ENCODE results near the gene GPR183. TPM values are rescaled to one million over a fixed set of nuclear protein-coding genes. Genes with fewer than 3 reads are reported as not detected.
A peak's percentile ranks its signal among the peaks of the same experiment; 100 is the strongest.

Gene GPR183, protein sequence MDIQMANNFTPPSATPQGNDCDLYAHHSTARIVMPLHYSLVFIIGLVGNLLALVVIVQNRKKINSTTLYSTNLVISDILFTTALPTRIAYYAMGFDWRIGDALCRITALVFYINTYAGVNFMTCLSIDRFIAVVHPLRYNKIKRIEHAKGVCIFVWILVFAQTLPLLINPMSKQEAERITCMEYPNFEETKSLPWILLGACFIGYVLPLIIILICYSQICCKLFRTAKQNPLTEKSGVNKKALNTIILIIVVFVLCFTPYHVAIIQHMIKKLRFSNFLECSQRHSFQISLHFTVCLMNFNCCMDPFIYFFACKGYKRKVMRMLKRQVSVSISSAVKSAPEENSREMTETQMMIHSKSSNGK
- 1 to 10 TPM in 10 of 12 donors, not detected in 2; 1.5 to 6.4 (median 2.7) TPM for polyA plus RNA-seq (ENCODE audit: insufficient read length in 12 of 12)
- long read RNA-seq, donor 1, partial matches to known transcripts, result 164 of 180 reads
- long read RNA-seq, donor 1, other reads (novel, unspliced or antisense), result 13 of 180 reads
- long read RNA-seq, donor 2, partial matches to known transcripts, result 0 of 1 reads
- long read RNA-seq, donor 2, other reads (novel, unspliced or antisense), result 0 of 1 reads
- long read RNA-seq, donor 3, partial matches to known transcripts, result 0 of 2 reads
- long read RNA-seq, donor 3, other reads (novel, unspliced or antisense), result 0 of 2 reads
- long read RNA-seq, donor 4, partial matches to known transcripts, result 0 of 1 reads
- long read RNA-seq, donor 4, other reads (novel, unspliced or antisense), result 0 of 1 reads
- long read RNA-seq, donor 5, partial matches to known transcripts, result 0 of 1 reads
- long read RNA-seq, donor 5, other reads (novel, unspliced or antisense), result 0 of 1 reads
- long read RNA-seq, donor 6, result 0 reads
- long read RNA-seq, donor 7, result 0 reads
- long read RNA-seq, donor 8, partial matches to known transcripts, result 8 of 10 reads
- long read RNA-seq, donor 8, other reads (novel, unspliced or antisense), result 0 of 10 reads
- long read RNA-seq, donor 9, result 0 reads
- long read RNA-seq, donor 10, result 0 reads
- long read RNA-seq, donor 11, result 0 reads

DNA sequence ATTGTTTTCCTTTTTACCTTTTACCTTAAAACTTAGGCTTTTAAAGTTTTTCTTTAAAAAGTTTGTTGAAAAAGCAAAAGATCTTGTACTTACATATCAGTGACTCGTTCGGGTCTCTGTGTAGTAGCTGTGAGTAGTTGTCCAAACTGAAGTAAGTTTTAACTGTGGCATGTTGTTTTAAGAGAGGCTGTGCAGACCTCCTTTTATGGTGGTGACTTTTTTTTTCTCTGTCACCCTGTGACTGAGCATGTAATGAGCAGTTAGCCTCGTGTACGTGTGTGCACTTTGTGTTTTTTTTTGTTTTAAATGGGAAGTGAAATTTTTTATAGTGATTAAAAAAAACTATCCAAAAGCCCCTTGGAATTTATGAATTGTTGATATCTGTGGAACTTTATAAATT is at the start of gene GPR183:
TSS of gene GPR183 (minus strand) at position 153 of the 400 bp plus-strand sequence. CDS start 11,254 bp downstream, outside the sequence.
- no peak for DNase-seq

DNA sequence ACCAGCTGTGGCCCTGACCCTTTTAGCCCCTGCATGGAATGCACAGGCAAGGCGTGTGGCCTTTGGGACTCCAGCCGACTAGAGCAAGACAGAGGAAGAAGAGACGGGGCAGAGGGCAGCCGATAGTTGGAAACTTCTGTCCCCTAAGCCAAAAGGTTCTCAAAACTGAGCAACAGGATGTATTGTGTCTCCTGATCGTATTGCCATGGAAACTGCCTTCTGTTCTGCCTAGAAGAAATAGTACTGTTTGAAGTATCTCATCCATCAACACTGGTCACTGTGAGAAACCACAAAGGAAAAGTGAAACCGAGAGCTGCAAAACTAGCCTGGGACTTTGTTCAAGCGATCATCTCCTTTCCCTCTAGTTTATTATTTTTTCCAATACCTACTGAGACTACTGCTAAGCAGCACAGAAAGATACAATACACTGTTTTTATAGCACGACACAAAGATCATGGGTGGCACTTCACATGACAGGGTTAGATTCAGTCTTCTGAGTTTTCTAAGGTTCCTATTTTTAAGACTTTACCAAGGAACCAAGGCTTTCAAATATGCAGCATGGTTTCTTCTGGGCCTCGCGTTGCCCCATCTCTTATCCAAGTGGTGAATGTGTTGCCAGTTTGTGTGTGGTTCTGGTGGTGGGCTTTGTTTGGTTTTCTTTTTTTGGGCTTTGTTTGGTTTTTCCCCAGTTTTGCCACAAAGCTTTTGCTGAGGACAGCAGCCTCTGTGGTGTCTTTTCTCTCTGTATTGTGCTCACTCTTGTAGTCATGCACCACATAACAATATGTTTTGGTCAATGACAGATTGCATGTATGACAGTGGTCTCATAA is 49.3 kb upstream of the GPR183 start:
- peak; percentile 37 for DNase-seq

DNA sequence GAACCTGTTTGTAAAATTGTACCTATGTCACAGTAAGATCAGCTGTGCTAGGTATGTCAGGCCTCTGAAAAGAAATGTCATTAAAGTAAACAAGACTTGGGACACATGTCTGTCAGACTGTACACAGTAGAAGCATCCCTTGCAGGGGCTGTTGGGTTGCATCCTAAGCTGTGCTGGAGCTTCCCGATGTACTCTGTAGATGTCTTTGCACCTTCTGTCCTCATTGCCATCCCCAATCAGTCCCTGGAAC is 48.7 kb upstream of the GPR183 start:
- no peak for DNase-seq

DNA sequence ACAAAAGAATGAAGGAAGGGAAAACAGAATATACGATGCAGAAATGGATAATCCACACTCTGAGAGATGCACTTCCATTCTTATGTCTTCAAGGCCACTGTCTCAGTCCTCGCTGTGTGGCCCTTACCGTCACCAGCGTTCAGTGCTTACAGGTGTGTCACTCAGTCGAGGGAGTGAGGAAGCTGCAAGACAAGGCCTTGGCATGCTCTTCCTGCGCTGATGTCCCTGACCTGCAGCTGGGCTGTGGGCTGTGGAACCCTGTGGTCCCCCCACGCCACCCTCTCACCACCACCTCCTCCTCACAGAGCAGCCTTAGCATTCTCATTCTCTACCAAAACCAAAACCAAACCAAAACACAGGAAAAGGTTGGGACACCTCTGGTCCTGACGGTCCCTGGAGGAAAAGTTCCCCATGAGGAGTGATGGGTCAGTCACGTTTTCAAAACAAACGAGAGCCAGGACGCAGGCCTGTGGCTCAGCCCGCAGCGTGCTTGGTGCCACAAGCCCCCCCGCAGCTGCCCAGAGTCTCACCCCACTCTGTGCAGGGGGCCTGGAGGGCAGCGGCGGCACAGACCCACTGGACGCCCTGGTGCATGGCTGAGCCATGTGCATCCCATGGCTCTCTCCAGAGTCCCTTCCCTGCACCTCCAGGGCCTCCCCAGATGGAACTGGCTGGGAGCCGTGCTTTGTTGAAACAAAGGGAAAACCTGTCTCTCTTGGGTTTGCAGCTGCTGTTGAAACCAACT is 48.2 kb upstream of the GPR183 start:
- DNase-seq, result no peak

DNA sequence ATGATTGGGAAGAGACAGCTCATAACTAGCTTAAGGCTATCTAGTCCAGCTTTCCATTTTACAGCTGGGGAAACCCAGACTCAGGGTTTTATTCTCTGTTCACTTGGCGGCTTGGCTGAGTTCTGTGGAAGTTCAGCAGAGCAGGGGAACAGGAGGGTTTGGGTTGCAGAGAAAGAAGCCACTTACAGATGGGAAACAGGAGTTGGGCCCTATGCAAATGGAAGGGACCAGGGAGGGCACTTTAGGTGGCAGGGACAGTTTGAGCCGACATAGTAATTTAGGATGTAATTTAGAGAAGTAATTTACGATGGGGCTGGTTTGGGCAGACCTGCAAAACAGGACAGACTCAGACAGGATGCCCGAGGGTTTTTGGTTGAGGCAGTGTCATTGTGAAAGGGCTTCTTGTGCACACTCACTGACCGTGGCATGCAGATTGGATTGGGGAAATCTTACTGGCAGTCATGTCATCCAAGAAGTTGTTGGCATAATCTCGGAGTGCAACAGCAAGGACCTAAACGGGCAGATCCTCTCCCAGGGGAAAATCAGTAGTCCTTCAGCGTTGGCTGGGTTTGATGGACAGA is 47.3 kb upstream of the GPR183 start:
- no peak for DNase-seq

DNA sequence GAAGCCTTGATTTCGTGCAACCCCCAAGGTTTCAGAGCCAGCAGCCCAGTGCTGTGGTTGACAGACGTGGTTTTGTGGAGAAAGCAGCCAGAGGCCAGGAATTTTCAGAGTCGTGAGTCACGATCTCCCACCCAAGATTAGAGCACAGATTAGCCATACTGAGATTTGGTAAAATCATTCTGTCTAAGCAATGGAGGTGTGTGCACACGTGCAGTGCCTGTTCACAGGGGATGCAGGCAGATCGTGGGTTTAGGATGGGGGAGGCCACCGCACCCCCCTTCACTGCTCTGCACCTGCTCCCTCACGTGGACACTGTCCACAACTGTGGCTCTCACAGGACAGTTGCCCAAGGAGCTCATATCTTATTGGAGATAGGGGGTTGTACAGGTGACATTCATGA is 46.6 kb upstream of the GPR183 start:
- DNase-seq, result no peak

DNA sequence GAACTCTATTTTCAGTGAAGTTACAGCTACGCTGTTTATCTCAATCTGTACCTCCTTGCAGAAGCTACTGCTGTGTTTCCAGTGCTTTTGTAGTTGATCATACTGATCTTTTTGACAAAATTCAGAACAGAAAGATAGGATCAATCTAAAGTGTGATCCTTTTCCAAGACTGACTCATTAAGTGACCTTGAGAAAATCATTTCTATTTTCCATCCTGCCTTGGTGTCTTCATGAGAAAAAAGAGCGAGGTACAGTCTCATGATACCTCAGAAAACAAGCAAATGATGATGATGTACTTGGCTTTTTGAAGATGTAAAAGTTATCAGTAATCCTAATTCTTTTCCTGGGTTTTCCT is 46.0 kb upstream of the GPR183 start:
- no peak for DNase-seq

DNA sequence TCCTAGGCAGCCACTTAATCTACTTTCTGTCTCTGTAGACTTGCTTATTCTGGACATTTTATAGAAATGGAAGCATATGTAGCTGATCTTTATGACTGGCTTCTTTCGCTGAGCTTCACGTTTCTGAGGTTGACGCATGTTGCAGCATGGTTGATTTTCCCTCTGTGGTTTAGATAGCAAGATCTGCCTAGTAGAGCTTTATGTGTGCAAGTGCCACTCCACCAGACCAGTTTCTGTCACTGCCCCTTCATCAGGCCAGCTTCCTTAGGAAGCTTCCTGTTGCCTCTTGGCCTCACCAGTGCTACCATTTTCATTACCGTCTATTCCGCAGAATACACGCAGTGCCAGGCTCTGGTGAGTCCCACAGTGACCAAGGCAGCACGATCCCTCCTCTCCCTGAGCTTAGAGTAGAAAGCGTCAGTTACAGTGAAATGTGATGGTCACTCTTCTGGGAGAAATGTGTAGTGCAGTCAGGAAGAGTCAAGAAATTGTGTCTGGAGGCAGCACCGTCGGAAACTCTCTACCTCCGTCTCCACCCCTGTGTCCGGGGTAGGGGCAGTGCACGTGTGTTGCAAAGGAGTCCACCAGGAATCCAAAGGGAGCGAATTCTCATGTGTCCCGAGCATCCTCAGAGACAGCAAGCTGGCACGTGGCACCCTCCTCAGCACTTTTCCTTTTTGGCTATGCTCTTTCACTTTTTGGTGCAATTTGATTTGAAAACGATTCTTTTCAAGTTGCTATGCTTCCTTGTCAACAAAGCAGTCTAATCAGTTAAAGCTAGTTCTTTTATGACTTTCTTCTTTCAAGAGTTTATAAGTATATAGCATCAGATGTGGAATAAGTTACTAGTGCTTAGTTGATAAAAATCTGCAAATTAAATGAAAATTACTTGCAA is 45.4 kb upstream of the GPR183 start:
- no peak for DNase-seq

DNA sequence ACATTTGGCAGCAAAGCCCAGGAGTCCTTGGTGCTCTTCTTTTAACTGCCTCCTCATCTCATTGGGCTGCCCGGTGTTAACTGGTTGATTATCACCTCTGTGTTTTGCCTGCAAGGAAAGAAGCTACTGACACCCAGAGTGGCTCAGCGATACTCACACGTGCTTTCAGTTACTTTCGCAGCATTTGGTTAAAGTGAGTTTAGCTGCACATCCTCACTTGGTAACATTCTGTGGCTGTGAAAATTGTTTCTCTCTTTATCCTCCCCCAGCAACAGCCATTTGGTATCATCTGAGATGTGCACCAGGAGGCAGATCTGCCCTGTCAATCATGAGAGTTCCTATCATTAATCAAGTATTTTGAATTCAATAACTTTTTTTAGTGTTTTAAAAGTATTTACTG is 44.6 kb upstream of the GPR183 start:
- no peak for DNase-seq

DNA sequence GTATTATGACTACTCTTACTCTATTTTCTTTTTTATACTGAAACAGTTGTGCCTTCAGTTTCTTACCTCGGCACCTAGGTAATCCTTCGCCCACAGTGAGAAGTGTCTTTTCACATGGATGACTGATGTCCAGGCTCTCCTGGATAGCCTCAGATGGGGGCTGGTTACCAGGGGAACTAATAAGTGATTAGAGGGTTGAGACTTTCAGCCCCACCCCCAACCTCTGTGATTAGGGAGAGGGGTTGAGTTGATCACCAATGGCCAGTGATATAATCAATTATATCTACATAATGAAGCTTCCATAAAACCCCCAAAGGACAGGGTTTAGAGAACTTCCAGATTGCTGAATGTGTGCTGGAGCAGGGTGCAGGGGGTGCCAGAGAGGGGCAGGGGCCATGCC is 43.0 kb upstream of the GPR183 start:
- DNase-seq, result no peak

DNA sequence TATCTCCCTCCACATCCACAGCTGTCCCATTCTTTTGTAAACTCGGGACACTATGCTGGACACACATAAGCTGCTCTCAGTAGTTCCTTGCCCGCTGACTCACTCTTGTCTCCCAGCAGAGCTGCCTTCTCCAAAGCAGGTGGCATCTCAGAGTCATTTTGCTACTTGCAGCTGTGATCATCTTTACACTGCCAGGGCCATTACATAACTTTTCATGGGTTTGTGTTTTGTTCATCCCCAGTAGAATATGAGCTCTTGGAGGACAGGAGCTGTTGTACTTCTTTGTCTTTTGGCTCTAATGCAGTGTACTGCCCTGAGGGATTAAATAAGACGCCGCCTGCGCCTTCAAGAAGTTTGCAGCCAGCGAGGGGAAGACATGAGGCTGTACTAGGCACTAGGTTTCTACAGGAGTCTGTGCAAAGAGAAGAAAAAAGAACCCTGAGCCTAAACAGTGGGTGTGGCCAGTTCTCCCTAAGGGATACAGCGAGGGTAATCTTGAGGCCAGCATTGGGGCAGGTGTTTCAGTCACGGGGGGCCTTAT is 40.8 kb upstream of the GPR183 start:
- no peak for DNase-seq

DNA sequence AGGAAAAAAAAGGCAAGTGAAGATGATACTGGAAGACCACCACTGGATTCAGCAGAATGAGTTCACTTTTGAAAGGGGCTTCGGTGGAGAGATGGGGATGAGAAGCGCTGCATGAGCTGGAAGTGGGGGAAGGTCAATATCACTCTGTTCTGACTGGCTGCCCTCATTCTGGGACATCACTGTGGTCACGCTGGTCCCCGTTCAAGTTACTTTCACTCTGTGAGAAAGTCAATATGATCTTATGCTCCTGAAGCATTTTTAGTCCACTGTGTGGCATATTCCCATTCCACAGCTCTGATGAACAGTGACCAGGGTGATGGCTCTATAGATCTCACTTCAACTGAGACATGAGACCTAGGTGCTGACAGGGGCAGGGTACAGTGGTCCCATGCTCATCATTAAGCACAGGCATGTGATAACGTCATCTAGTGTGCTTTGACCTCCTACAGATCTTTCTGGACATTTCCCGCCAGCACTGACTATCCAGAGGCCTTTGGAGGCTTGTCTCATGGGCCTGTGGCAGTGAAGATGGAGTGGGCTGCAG is 40.2 kb upstream of the GPR183 start:
- DNase-seq, result no peak

DNA sequence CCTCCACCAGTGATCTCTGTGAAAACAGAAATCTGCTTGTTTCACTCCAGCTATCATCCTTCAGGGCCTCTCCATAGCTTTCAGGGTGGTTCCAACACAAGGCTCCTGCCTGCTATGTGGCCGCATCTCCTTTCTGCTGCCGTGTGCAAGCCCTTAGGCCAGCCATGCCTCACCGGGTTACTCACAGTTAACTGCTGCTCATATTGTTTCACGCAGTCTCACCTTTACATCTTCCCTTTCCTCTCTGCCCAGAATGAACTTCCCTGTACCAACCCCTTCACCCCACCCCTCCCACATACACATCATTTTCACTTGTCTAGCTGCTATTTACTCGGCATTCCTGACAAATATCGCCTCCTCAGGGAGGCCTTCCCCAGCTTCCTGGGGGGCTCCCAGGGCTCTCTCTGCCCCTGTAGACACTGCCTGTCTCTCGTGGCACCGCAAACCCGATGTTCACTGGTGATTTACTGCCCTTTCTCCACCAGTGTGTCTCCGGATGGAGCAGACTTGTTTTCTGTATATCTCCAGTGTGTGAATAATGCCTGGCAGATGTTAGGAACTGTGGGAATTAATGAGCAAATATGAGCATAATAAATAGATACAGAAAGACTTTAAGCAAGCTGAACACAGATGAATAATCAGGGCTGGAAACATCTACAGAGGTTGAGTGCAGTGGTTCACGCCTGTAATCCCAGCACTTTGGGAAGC is 39.3 kb upstream of the GPR183 start:
- DNase-seq, result no peak

DNA sequence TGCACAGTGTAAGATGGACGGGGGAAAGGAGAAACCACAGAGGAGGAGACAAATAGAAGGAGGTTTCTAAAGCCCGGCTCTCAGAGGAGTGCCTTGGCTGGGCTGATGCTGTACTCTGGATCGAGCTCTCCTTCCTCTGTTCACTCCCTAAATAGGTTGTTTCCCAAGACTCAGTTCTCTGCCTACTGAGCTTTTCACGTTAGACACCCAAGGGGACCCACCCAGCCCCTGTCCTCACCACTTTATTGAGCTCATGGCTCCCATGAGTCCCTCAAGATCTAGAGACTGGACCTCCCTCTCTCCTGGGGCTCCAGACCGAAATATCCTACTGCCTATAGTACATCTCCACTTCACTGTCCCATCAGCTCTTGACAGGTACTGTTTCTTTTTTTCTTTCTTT is 38.1 kb upstream of the GPR183 start:
- no peak for DNase-seq

DNA sequence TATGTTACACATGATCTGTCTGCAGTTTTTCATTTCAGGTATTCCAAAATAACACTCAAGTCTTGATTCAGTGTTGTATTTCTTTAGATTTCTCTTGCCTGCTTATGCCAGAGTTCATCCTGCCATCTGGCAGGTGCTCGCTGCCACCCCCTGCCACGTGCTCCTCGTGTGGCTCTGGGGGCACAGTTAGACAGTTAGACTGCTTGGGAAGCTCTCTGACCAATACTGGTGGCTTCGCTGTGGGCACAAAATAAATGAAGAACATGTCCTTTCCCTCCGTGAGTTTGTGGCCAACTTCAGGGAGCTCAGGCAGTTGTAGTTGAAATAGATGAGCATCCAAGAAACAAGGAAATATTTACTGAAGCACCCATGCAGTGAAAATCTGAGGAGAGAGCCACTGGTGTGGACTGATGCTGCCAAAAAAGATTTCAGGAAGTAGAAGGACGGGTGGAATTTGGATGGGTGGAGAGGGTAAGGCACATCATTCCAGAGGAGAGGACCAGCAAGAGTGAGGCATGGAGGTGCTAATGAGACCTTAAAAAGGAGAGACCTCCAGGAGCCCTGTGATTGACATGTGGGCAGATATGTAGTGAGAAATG is 37.5 kb upstream of the GPR183 start:
- no peak for DNase-seq

DNA sequence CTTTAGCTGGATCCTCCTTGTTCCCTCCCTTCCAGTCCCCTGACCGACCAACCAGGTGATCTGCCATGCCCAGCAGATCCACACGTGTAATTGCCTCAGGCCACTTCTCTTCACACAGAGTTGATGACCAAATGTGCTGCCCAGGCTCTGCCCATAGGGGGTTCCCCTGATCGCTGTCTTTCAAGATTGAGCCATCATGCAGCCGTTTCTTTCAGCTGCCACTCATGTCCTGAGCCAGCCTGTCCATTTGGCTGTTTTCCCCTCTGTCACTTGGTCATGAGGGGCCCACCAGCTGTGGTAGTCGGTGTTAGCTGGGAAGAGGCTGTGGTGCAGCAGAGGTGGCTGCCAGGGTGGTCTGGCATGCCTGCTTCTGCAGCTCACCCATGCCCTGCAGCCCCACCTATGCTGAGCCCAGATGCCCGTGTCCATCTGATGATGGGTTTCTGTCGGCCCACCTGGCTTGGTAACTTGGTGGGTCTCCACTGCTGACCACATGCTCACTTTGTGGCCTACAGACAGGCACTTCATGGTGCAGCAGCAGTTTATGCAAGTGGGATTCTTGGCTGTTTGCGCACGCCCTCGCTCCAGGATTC is 35.6 kb upstream of the GPR183 start:
- no peak for DNase-seq

DNA sequence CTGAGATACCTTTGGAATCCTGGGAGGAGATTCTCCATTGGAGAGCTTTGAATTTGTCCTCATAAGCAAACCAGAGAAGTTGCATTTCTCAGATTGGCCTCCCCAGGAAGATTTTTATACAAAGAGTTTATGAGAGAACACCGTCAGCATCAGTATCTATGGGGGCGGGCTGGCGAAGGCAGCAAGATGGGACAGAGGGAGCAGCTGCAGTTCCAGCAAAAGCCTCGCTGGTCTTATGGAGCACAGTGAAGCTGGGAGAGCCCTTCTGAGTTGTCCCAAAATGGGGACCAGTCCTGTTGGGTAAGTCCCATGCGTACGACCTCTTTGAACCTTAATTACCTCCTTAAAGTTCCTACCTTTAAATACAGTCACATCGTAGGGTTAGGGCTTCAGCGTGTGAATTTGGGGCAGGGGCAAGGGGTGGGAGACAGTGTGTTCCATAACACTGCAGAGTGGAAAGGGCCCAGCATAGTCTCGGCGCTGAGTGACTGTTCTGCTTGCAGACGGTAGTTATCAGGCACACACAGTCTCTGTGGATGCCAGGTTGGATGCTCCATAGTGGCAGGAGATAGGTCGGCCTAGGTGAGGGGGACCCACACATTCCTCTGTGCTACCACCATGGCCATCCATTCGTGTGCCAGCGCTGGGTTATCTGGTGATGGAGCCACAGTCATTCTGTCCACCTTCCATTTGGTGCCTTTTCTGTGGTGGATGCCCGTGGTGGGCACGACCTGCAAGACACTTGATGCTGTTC is 34.9 kb upstream of the GPR183 start:
- no peak for DNase-seq
